Measurements from ENCODE around the gene ACBD4. TPM values are rescaled to one million over a fixed set of nuclear protein-coding genes. Genes with fewer than 3 reads are reported as not detected.

ACBD4 gene
- total and polyA plus RNA-seq, 2 of the 13 experiments (the other 11 are each of a cell fraction or from before 2014, with no cell fraction given), result 16.1 to 26.9 TPM

- TF ChIP-seq SRF (IDR thresholded peaks at IDR 0.05; ENCODE audit: low read depth, low read length) (no peak), DNMT3B (CRISPR knock-in tag; conservative IDR thresholded peaks at IDR 0.05) (no peak), ZNF318 (CRISPR knock-in tag; IDR thresholded peaks at IDR 0.05) (no peak), DMAP1 (CRISPR knock-in tag; IDR thresholded peaks at IDR 0.05) (0 out of 2 replicates have a peak, but pooled peaks have one; percentile 24), ZNF441 (CRISPR knock-in tag; IDR thresholded peaks at IDR 0.05; ENCODE audit: borderline replicate concordance) (no peak; the same call in 1 of the 2 replicates), PITX1 (CRISPR knock-in tag; IDR thresholded peaks at IDR 0.05) (no peak), YEATS4 (CRISPR knock-in tag; IDR thresholded peaks at IDR 0.05; ENCODE audit: borderline replicate concordance) (no peak), HOXA5 (CRISPR knock-in tag; IDR thresholded peaks at IDR 0.05) (no peak), ZBTB14 (CRISPR knock-in tag; IDR thresholded peaks at IDR 0.05) (no peak), ZNF224 (CRISPR knock-in tag; IDR thresholded peaks at IDR 0.05) (no peak), SNAI1 (CRISPR knock-in tag; IDR thresholded peaks at IDR 0.05; ENCODE audit: borderline replicate concordance) (0 out of 2 replicates have a peak, but pooled peaks have one; percentile 21), NCOA5 (CRISPR knock-in tag; IDR thresholded peaks at IDR 0.05) (no peak), ZNF546 (CRISPR knock-in tag; conservative IDR thresholded peaks at IDR 0.05) (no peak), ISX (CRISPR knock-in tag; conservative IDR thresholded peaks at IDR 0.05) (no peak; the same call in 1 of the 2 replicates), KLF6 (CRISPR knock-in tag; IDR thresholded peaks at IDR 0.05) (no peak; the same call in 1 of the 2 replicates), RXRA (CRISPR knock-in tag; IDR thresholded peaks at IDR 0.05) (no peak; the same call in 1 of the 2 replicates), KLF11 (CRISPR knock-in tag; IDR thresholded peaks at IDR 0.05) (no peak; the same call in 1 of the 2 replicates), FOXA3 (CRISPR knock-in tag; IDR thresholded peaks at IDR 0.05) (no peak), MEIS2 (CRISPR knock-in tag; IDR thresholded peaks at IDR 0.05) (peak; percentile 15; the same call in 1 of the 2 replicates), PREB (CRISPR knock-in tag; IDR thresholded peaks at IDR 0.05) (no peak), SNAPC2 (CRISPR knock-in tag; IDR thresholded peaks at IDR 0.05) (no peak)
Measured at GRCh38 chr17:45162025-45162687, 26.7 kb downstream of the ACBD4 start (continued).
